ENCODE results near the gene MYL11.
A peak's percentile ranks its signal among the peaks of the same experiment; 100 is the strongest.

MYL11 gene

DNA sequence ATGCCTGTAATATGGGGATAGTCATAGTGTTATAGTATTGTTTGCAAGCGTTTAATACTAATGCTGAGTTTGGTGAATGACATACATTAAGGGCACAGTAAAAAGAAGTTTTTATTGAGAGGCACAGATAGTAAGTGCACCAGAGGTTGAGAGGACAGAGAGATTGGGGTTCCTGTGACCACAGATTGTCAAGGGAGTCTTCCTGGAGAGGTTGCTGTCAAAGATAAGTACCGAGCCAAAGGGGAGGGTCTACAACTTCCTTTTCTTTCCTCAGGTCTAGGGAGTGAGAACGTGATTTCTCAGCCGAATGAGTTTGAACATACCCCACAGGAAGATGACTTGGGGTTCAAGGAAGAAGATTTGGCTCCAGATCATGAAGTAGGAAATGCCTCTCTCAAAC, 22.5 kb downstream of the MYL11 start:
- DNase-seq: no peak

DNA sequence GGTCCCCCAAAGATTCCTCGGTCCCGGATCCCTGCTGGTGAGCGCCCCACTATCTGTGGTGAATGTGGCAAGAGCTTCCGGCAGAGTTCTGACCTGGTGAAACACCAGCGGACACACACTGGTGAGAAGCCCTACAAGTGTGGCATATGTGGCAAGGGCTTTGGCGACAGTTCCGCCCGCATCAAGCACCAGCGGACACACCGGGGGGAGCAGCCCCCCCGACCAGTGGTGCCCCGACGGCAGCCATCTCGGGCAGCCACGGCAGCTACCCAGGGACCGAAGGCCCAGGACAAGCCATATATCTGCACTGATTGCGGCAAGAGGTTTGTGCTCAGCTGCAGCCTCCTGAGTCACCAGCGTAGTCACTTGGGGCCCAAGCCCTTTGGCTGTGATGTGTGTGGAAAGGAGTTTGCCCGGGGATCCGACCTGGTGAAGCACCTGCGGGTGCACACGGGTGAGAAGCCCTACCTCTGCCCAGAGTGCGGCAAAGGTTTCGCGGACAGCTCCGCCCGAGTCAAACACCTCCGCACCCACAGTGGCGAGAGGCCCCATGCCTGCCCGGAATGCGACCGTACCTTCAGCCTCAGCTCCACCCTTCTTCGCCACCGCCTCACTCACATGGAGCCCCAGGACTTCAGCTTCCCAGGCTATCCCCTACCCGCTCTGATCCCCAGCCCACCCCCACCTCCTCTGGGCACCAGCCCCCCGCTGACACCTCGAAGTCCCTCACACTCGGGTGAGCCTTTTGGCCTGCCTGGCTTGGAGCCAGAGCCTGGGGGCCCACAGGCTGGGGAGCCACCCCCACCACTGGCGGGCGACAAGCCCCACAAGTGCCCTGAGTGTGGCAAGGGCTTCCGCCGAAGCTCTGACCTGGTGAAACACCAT, 23.4 kb downstream of the MYL11 start:
- no peak for DNase-seq

DNA sequence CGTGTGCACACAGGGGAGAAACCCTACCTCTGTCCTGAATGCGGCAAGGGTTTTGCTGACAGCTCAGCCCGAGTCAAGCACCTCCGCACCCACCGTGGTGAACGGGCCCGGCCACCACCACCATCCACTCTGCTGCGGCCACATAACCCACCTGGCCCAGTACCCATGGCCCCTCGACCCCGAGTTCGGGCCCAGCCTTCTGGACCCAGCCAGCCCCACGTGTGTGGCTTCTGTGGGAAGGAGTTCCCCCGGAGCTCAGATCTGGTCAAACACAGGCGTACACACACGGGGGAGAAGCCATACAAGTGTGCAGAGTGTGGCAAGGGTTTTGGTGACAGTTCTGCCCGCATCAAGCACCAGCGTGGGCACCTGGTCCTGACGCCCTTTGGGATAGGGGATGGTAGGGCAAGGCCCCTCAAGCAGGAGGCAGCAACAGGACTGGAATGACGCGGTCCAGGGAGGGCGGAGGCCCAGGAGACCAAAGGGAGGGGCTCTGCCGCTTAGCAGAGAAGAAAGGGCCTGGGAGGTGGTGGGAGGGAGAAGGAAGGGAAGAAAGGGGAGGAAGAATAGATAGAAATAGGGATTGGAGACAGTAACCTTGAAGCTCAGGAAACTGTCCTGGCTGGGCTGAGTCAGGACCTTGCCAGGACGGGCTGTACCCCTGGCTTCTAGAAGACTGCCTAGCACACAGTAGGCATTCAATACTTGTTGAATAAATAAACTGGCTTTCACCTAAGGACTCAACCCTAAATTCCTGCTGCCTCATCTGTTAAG, 24.2 kb downstream of the MYL11 start:
- no peak for DNase-seq

DNA sequence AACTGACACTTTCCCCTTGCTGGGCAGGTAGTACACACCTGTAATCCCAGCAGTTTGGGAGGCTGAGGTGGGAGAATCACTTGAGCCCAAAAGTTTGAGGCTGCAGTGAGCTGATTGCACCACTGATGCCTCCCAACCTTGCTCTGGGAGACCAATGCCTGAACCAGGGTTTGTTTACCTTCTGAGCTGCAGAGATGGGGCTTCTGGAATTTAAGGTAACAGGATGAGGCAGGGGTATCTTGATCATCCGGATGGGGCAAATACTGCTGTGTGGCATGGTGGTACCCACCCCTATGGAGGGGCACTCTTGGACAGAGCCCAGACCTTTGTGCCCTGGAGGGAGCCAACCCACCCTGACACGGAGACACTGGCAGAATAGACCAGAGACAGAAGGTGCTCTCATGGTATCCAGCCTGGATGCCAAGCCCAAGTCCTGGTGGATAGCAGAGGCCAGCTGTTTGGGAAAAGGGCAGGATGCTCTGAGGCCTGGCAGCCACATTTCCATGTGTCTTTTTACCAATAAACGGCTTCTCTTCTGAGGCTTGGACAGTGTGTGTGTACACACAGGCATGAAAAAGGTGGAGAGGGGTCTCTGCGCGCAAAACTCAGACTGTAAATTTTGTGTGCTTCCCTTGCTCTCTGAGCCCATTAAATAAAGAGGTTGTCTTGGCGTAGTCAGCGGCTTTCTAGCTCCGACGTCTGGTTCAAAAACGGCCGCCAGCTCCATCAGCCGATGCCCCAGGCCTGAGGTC, 25.0 kb downstream of the MYL11 start:
- DNase-seq: no peak

DNA sequence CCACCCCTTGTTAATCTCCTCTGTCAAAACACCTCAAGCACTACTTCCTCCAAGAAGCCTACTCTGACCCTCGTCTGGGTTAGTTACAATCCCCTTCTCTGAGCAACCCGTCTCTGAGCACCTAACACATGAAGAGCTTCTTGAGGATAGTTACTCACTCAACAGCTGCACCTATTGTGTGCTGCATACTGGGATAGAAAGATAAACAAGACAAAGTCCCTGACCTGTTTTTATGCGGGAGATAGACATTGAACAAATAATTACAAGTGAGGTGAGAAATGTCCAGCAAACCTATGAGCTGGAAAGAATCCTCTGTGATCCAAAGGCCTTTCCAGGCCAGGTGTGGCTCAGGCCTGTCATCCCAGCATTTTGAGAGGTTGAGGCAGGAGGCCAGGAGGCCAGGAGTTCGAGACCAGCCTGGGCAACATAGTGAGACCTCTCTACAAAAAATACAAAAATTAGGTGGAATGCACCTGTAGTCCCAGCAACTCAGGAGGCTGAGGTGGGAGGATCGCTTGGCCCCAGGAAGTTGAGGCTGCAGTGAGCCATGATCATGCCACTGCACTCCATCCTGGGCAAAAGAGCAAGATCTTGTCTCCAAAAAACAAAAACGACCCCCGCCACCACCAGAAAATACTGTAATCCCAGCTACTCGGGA, 27.3 kb downstream of the MYL11 start:
- no peak for DNase-seq

DNA sequence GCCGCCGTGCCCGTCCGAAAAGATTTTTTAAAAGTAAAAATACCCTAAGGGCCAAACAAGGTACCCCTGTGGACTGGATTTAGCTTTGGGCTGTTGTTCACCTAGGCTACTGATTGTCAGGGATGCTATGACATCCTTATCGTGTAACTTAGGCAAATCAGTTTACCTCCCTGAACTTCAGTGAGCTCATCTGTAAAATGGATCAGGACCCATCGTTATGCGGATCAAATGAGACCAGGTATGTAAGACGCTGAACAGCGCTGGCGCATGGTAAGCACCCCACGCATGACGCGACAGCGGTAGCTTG, 32.1 kb downstream of the MYL11 start:
- DNase-seq: no peak

DNA sequence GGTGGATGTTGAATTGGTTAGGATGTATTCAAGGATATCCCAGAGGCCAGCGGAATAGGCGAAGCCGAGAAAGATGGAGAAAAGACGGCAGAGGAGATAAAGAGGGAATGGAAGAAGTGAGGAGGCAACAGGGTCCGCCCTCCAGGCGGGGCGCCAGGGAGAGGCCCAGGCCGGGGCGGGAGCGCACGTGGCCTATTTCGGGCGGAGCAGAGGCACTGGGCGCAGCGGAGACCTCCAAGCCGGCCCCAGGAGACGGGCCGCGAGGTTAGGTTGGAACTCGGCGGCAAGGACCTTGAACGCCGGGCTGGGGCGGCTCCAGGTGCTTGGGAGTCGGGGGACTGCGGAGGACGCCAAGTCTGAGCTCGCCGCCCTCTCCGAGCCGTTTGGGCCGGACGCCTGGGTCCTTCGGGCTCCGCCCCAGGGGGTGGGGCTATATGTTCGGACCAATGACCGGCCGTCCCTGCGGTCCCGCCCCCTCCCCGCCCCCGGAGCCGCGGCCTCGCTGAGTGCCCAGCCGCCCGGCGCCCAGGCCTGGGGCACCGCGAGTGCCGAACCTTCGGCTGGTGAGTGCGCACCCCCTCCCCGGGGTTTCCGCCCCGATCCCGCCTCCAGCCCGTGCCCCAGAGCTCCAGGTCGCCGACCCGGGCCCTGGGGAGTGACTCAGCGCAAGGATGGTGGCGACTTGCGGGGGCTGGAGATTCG, 32.7 kb downstream of the MYL11 start, which contains the start of gene ZNF771:
Gene ZNF771, plus strand, starts transcription at position 505 of the 702 bp plus-strand sequence. CDS start 448 bp downstream, outside the sequence.
- peak; percentile 91 for DNase-seq

DNA sequence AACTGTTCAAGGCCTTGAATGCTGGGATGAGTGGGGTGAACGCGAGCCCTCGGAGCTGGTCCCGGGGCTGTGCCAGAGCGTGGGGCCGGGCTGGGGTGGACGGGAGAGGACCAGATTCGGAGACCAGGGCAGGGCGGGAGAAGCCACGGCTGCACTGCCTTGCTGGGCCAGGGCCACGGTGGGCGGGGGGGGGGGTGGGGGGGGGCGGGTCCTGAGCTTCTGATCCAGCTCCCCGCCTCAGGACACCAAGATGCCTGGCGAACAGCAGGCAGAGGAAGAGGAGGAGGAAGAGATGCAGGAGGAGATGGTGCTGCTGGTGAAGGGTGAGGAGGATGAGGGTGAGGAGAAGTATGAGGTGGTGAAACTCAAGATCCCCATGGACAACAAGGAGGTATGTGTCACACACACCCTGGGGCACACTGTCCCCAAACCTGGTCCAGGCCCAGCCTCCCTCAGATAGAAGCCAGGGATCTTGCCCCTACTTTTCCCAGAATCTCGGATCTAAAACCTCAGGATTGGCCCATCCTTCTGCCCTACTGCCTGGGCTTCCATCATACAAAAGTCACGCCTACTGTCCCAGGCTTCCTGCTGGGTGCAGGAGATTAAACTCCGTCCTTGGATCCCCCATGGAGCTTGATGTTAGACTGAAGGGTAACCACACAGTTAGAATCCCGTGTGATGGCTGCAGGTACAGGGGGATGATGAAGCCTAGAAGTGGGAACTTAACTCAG, 33.4 kb downstream of the MYL11 start:
- no peak for DNase-seq

DNA sequence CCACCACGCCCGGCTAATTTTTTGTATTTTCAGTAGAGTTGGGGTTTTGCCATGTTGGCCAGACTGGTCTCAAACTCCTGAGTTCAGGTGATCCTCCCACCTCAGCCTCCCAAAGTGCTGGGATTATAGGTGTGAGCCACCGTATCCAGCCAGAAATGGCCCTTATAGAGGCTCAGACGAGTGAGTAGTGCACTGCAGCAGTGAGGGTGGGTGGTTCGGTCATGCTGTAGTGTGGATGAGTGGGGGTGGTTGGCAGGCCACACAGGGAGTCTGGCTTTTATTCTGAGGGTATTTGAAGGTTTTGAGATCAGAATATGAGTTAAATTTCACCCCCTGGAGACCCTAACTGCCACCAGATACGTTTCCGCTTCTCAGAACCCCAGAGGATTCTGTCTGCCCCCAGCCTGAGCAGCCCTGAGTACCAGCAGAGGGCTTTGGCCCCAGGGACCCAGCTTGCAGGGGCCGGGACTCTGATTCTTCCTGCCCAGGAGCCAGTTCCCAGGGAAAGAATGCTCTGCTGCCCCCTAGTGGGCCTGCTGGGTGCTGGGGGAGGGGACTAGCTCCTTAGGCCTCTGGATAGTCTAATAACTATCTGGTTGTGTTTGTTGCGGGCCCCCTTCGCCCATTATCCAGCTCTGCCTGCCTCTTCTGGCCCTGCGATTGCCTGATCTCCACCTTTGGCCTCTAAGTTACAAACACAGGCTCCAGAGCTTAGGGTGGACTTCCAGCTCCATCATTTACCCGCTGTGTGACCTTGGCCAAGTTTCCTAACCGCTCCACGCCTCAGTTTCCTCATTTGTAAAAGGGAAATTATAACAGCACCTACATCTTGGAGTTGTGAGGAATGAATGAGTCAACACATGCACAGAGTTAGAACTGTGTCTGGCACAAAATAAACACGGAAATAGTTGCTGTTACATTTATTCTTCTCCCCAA, 34.8 kb downstream of the MYL11 start:
- peak; percentile 93 for DNase-seq

DNA sequence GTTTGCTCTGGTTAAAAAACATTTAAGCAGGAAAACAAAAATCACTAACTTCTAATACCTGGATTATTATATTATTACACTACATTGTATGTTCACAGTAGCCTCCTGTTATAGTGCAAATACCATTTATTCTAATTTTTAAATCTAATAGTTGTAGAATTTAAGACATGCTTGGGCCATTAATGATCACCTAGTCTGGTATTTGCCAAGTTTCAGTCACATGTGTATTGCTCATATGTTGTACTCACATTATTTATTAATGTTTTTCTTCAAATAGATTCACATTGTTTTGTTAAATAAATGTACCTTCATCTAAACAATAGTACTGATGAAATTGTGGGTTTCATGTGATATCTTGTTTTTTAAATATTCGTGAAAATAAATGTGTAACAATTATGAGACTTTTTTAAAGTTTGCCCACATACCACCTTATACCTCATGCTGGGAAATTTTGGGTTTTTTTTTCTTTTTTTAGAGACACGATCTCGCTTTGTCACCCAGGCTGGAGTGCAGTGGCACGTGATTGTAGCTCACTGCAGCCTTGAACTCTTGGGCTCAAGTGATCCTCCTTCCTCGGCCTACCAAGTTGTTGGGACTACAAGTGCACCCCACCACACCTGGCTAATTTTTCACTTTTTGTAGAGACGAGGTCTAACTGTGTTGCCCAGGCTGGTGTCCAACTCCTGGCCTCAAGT, 38.7 kb downstream of the MYL11 start:
- DNase-seq: no peak

DNA sequence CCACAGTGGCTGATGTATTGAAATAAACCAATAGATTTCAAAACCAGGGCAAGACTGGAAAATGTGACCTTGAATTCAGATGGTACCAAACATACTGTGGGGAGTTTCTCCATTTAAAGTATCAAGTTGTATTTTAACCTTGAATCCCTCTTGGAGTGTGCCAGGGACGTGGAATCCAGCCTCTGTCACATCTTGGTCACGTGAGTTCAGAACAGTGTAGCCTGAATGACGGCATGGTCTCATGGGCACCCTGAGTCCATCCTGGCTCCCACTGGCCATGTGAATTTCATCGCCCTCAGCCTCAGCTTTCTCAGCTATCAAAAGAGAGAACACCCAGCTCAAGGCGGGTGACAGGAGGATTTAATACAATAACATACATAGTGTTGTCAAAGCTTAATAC, 39.6 kb downstream of the MYL11 start:
- DNase-seq: no peak

DNA sequence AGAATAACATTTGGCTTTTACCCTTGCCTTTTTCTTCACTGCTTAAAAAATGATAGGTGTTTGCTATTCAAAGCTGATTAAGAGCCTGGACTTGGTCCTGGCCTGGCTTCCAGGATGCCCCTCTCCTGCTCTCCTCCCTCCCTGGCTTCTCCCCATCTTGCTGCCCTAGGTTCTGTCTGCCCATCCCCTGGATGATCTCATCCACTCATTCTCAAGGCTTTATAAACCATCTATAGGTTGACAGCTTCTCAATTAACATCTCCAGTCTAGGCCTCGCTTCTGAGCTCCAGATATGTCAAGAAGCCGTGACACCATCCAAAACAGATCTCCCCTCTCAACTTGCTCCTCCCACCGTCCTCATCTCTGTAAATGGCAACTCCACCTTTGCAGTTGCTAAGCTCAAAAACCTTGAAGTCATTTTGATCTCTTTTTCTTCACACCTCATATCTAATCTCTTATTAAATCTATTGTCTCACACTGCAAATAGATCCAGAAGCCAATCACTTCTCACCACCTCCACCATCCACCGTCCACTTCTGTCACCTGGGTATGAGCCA, 41.5 kb downstream of the MYL11 start:
- DNase-seq: no peak

DNA sequence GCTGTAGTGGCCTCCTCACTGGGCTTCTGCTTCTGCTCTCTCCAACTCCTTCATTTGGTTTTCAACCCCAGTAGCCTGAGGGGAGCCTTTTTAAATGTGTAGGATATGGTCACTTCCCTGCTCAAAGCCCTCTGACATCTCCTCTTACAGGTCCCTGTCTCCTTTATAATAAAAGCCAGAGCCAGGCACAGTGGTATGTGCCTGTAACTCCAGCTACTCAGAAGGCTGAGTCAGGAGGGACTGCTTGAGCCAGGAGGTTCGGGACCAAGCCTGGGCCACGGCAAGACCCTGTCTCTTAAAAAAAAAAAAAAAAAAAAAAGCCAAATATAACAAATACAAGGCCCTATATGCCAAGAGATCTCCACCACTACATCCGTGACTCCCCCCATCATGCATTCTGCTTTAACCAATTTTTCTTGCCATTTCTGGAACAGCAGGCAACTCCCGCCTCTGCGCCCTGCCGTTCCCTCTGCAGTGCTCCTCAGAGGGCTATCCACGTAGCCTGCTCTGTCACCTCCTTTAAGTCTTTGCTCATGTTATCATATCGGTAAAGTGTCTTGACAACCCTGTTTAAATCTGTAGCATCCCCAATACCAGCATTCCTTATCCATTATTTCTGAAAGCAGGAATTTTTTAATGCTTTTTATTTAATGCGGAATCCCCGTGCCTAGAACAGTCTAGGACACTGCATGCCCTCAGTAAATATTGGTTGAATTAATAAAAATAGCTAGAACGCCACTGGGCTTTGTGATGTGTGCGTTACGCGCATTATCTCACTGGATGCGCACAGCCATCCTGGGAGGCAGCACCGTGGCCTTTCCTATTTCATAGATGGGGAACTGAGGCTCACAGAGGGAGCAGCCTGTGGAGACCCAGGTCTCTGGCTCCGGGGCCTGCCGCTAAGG, 42.3 kb downstream of the MYL11 start:
- DNase-seq: no peak

DNA sequence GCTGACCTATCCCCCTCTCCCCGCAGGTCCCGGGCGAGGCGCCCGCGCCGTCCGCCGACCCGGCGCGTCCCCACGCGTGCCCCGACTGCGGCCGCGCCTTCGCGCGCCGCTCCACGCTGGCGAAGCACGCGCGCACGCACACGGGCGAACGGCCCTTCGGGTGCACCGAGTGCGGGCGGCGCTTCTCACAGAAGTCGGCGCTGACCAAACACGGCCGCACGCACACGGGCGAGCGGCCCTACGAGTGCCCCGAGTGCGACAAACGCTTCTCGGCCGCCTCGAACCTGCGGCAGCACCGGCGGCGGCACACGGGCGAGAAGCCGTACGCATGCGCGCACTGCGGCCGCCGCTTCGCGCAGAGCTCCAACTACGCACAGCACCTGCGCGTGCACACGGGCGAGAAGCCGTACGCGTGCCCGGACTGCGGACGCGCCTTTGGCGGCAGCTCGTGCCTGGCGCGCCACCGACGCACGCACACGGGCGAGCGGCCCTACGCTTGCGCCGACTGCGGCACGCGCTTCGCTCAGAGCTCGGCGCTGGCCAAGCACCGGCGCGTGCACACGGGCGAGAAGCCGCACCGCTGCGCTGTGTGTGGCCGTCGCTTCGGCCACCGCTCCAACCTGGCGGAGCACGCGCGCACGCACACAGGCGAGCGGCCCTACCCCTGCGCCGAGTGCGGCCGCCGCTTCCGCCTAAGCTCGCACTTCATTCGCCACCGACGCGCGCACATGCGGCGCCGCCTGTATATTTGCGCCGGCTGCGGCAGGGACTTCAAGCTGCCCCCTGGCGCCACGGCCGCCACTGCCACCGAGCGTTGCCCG, 43.1 kb downstream of the MYL11 start:
- DNase-seq: peak; percentile 91

DNA sequence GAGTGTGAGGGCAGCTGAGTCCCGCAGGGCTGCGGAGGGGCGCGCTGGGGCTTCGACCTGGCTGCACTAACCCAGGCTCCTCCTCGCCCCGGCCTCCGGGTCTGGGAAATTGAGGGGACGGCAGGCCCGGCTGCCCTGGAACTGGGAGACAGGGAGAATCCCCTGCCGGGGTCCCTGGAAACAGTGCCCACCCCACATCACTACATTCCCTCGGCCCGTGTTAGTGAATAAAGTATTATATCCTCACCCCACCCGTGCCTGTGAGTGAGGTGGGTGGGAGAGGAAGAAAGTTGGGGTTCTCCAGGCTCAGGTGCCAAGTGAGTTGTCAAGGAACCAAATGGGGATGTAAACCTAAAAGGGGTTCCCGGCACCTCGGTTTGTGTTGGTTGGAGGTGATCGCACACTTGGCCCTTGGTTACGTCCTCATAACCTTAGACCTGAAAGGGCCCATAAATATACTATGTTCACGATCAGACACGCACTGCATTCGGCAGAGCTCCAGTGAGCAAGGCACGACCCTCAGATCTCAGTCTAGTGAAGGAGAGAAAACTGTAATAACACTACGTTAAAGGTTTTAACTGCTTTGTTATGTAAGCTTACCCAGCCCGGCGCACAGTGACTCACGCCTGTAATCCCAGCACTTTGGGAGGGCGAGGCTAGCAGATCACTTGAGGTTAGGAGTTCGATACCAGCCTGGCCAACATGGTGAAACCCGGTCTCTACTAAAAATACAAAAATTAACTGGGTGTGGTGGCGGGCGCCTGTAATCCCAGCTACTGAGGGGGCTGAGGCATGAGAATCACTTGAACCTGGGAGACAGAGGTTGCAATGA, 44.0 kb downstream of the MYL11 start:
- DNase-seq: no peak

DNA sequence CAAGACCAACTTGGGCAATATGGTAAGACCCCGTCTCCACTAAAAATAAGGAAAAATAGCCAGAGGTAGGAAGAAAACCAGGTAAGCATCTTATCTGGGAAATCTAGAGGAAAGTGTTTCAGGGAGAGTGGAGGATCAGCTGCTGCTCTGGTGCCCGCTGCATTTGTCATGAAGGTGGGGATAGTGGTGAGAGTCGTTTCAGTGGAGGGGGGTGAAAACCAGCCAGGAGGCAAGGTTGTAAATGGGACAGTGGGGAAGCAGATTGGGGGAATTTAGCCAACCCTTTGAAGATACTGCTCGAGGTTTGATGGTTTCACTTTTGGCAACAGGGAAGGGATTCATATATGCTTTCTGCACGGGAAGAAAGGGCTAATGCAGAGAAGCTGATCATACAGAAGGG, 46.4 kb downstream of the MYL11 start:
- DNase-seq: no peak
